ENCODE data around the gene NUBPL. TPM values are rescaled to one million over a fixed set of nuclear protein-coding genes. Genes with fewer than 3 reads are reported as not detected.
"Not testable (repeated sequence)": the region's sequence is repeated elsewhere in the genome, so short reads cannot be mapped to it uniquely, and the experiment has no call there.

NUBPL gene
- total RNA-seq, 1 experiment from 2014 or later: 5.7 TPM

- DNase-seq (ENCODE audit: low read depth, low spot score): no peak
- POLR2A ChIA-PET: no interaction called here
- Histone ChIP-seq H3K4me1 (ENCODE audit: control insufficient read depth, insufficient read depth, low read length) (no peaks in the 10 kb centered on the region), H3K27me3 (ENCODE audit: control insufficient read depth, insufficient read depth, low read length) (no peaks in the 10 kb centered on the region), H3K9me3 (ENCODE audit: control insufficient read depth, insufficient read depth, low read depth, low read length) (no peaks in the 10 kb centered on the region), H3K4me3 (ENCODE audit: low read depth in 2 of 2, low read length in 2 of 2) (no peak overlapping the region), H3K27ac (ENCODE audit: low read length) (no peak overlapping the region), H3K36me3 (ENCODE audit: control insufficient read depth, insufficient read depth, low read length) (no peaks in the 10 kb centered on the region)
- CTCF ChIA-PET: no interaction called here
- in situ Hi-C loops (cut with HindIII; ENCODE audit: low pct_unique_long_range_greater_than_20kb, low sequenced_read_pairs): no loop called here
- intact Hi-C loops (cut with micrococcal nuclease; ENCODE audit: unreplicated experiment): no loop called here
- TF ChIP-seq TCF7L2 (IDR thresholded peaks at IDR 0.05; ENCODE audit: low read depth, low read length) (no peak), POLR2AphosphoS5 (IDR thresholded peaks at IDR 0.05; ENCODE audit: low read depth, low read length) (no peak), REST (IDR thresholded peaks at IDR 0.05; ENCODE audit: insufficient read depth in 1 of 2, low read depth in 2 of 2, low read length in 1 of 2) (no peak)
- no TSS peak for BruUV-seq (replicated peaks)
- no peak for ATAC-seq
Observed at GRCh38 chr14:31802838-31803237, 241.6 kb downstream of the NUBPL start.

- ChIA-PET CTCF (no interaction called here), POLR2A (no interaction called here)
- TF ChIP-seq REST (IDR thresholded peaks at IDR 0.05; ENCODE audit: insufficient read depth in 1 of 2, low read depth in 2 of 2, low read length in 1 of 2): no peak
- TF ChIP-seq POLR2AphosphoS5 (IDR thresholded peaks at IDR 0.05; ENCODE audit: low read depth, low read length): no peak
- TF ChIP-seq CTCF (IDR thresholded peaks at IDR 0.05): no peak
- no peak for TF ChIP-seq TCF7L2 (IDR thresholded peaks at IDR 0.05; ENCODE audit: low read depth, low read length)
- TF ChIP-seq SIN3A (IDR thresholded peaks at IDR 0.05; ENCODE audit: borderline replicate concordance, insufficient read depth, low read depth, low read length): no peak
- intact Hi-C loops (cut with micrococcal nuclease; ENCODE audit: unreplicated experiment) (no loop called here), in situ Hi-C loops (cut with HindIII; ENCODE audit: low pct_unique_long_range_greater_than_20kb, low sequenced_read_pairs) (no loop called here)
- Histone ChIP-seq H3K9me3 (ENCODE audit: control insufficient read depth, insufficient read depth, low read depth, low read length) (no peaks in the 10 kb centered on the region), H3K27me3 (ENCODE audit: control insufficient read depth, insufficient read depth, low read length) (no peaks in the 10 kb centered on the region), H3K4me3 (ENCODE audit: low read depth in 2 of 2, low read length in 2 of 2) (no peak overlapping the region), H3K27ac (ENCODE audit: low read length) (no peak overlapping the region), H3K4me1 (ENCODE audit: control insufficient read depth, insufficient read depth, low read length) (no peaks in the 10 kb centered on the region), H3K36me3 (ENCODE audit: control insufficient read depth, insufficient read depth, low read length) (no peaks in the 10 kb centered on the region)
- no peak for ATAC-seq
- BruUV-seq (replicated peaks): no TSS peak
- no peak for DNase-seq (ENCODE audit: low read depth, low spot score)
Observed at GRCh38 chr14:31806249-31806648, 245.0 kb downstream of the NUBPL start.

- CTCF ChIA-PET; in situ Hi-C loops (cut with HindIII; ENCODE audit: low pct_unique_long_range_greater_than_20kb, low sequenced_read_pairs); ATAC-seq; BruUV-seq (replicated peaks); DNase-seq (ENCODE audit: low read depth, low spot score); H3K36me3 ChIP-seq (ENCODE audit: control insufficient read depth, insufficient read depth, low read length); H3K27me3 ChIP-seq (ENCODE audit: control insufficient read depth, insufficient read depth, low read length); H3K27ac ChIP-seq (ENCODE audit: low read length); H3K9me3 ChIP-seq (ENCODE audit: control insufficient read depth, insufficient read depth, low read depth, low read length); intact Hi-C loops (cut with micrococcal nuclease; ENCODE audit: unreplicated experiment); H3K4me3 ChIP-seq (ENCODE audit: low read depth in 2 of 2, low read length in 2 of 2); H3K4me1 ChIP-seq (ENCODE audit: control insufficient read depth, insufficient read depth, low read length): not testable (repeated sequence)
- POLR2A ChIA-PET: interaction anchor here (0.7 kb wide), 1 partner anchor 12 kb away, joined by 8 read pairs; no protein-coding TSS in a partner anchor
Observed at GRCh38 chr14:31811693-31812628, 250.8 kb downstream of the NUBPL start.

- POLR2A ChIA-PET; DNase-seq (ENCODE audit: low read depth, low spot score); in situ Hi-C loops (cut with HindIII; ENCODE audit: low pct_unique_long_range_greater_than_20kb, low sequenced_read_pairs): not testable (repeated sequence)
Observed at GRCh38 chr14:31813724-31814490, 252.7 kb downstream of the NUBPL start.

More at GRCh38 chr14:31813724-31814490, 252.7 kb downstream of the NUBPL start:
- H3K4me1 ChIP-seq (ENCODE audit: control insufficient read depth, insufficient read depth, low read length); H3K36me3 ChIP-seq (ENCODE audit: control insufficient read depth, insufficient read depth, low read length); ATAC-seq; intact Hi-C loops (cut with micrococcal nuclease; ENCODE audit: unreplicated experiment); BruUV-seq (replicated peaks); CTCF ChIA-PET; H3K27ac ChIP-seq (ENCODE audit: low read length); H3K4me3 ChIP-seq (ENCODE audit: low read depth in 2 of 2, low read length in 2 of 2); H3K27me3 ChIP-seq (ENCODE audit: control insufficient read depth, insufficient read depth, low read length); H3K9me3 ChIP-seq (ENCODE audit: control insufficient read depth, insufficient read depth, low read depth, low read length): not testable (repeated sequence)
